Colonic mucosa (tissue), 4 donors: ENCODE data around the gene RNF150. TPM values are rescaled to one million over a fixed set of nuclear protein-coding genes. Genes with fewer than 3 reads are reported as not detected.

Experiments used
- DNase-seq: peaks from one replicate; pipeline ENCODE4 v3.0.0-alpha.2; 2020
- H3K27ac ChIP-seq: fragments of 200-600 bp; one replicate; pipeline ENCODE4 v1.8.0; 2021
- H3K27me3 ChIP-seq: fragments of 200-600 bp; one replicate; pipeline ENCODE4 v1.8.0; 2021
- H3K36me3 ChIP-seq: fragments of 200-600 bp; one replicate; pipeline ENCODE4 v1.8.0; 2021
- H3K4me1 ChIP-seq: fragments of 200-600 bp; one replicate; pipeline ENCODE4 v1.8.0; 2021; ENCODE audit warnings: mild to moderate bottlenecking
- H3K4me3 ChIP-seq: fragments of 200-600 bp; one replicate; pipeline ENCODE4 v1.8.0; 2021
- H3K9ac ChIP-seq, 2 donors: one replicate each; pipeline ENCODE4 v1.7.0; 2013; ENCODE audit warnings: control low read depth in 2 of 2, low read depth in 2 of 2, low read length in 2 of 2
- H3K9me3 ChIP-seq: fragments of 200-600 bp; one replicate; pipeline ENCODE4 v1.8.0; 2021
- intact Hi-C: fragments of 100-400 bp; cut with DNase I; formaldehyde crosslinking; loops from one replicate; pipeline ENCODE4 v1.14.1; 2022
- total RNA-seq, 2 donors: library from RNA; stranded (reverse); fragmentation: NEBNext Ultra II Directional in 1 of 2; extraction: Animal tissue kit (Norgen Biotek cat#: 25700) in 1 of 2; gene quantifications; one replicate each; pipeline ENCODE4 v1.2.1, GENCODE V29; 2021
- TF ChIP-seq, protein P1 (sequence below): fragments of 200-600 bp; IDR thresholded peaks from one replicate; pipeline ENCODE4 v1.8.0; 2022; ENCODE audit warnings: antibody characterized with exemption, mild to moderate bottlenecking
- donor health status: healthy.
- donor health status: DM: no; HTN: no; CAD: no.
- donor health status: DM: no; HTN: no; CAD: no.

The RNF150 gene
- total RNA-seq, 2 donors from 2014 or later: 0.86 to 6.9 TPM

DNA sequence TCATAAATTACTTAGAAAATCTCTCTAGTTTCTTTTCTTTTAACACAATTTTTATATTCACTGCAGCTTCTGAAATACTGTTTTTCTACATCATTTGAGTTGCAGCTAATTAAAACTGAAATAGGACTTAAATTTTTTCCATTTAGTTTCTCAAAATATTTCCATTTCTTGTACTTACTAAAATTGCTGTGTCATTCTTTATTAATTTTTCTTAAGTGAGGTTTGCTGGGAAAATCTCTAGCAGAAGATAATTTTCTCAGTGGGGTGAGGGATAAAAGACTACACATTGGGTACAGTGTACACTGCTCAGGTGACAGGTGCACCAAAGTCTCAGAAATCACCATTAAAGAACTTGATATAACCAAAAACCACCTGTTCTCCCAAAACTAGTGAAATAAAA is 57.7 kb downstream of the RNF150 start:
- TF ChIP-seq, protein P1, sequence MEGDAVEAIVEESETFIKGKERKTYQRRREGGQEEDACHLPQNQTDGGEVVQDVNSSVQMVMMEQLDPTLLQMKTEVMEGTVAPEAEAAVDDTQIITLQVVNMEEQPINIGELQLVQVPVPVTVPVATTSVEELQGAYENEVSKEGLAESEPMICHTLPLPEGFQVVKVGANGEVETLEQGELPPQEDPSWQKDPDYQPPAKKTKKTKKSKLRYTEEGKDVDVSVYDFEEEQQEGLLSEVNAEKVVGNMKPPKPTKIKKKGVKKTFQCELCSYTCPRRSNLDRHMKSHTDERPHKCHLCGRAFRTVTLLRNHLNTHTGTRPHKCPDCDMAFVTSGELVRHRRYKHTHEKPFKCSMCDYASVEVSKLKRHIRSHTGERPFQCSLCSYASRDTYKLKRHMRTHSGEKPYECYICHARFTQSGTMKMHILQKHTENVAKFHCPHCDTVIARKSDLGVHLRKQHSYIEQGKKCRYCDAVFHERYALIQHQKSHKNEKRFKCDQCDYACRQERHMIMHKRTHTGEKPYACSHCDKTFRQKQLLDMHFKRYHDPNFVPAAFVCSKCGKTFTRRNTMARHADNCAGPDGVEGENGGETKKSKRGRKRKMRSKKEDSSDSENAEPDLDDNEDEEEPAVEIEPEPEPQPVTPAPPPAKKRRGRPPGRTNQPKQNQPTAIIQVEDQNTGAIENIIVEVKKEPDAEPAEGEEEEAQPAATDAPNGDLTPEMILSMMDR: no peak
- no peaks in the 10 kb centered on the region for H3K27me3 ChIP-seq
- DNase-seq: no peak
- H3K36me3 ChIP-seq: no peaks in the 10 kb centered on the region
- no peak overlapping the region for H3K4me3 ChIP-seq
- H3K9ac ChIP-seq: no peak overlapping the region
- no peaks in the 10 kb centered on the region for H3K4me1 ChIP-seq
- no peaks in the 10 kb centered on the region for H3K9me3 ChIP-seq
- H3K27ac ChIP-seq: no peak overlapping the region
- intact Hi-C loops: no loop called here

DNA sequence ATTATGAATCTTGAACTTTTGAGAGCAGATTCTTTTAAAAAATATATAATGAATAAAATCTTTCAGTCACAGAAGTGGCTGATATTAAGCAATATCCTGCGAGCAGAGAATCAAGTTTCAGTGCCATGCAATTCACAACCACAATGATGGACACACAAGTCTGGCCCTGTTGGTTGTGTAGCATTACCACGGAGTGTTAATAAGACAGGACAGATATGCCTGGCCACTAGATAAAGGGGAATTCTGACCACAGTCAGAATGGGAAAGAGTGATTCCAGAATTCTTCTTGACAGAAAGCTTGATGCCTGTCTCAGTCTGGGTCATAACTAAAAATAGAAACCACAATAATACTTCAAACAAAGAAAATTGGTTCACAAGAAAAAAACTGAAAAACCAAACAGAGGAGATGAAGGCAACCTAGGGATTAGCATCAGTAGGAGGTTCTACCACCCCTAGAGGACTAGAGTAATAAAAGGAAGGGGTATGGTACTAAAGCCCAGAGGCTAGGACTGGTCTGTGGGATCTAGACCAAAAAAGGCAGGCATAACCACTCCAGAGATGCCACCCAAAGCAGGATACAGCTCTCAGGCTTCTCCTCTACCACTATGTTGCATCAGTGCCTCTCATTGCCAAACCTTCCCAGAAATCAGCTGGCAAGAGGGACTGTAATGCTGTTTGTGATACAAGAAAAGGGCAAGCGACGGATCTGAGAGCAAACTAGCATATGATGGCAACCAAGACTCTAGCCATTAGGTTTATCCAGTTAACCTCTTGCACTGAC is 59.0 kb downstream of the RNF150 start:
- no peak overlapping the region for H3K4me3 ChIP-seq
- TF ChIP-seq, protein P1: no peak
- DNase-seq: no peak
- no peaks in the 10 kb centered on the region for H3K4me1 ChIP-seq
- intact Hi-C loops: no loop called here
- no peaks in the 10 kb centered on the region for H3K27me3 ChIP-seq
- H3K27ac ChIP-seq: no peak overlapping the region
- H3K9me3 ChIP-seq: no peaks in the 10 kb centered on the region
- no peak overlapping the region for H3K9ac ChIP-seq
- no peaks in the 10 kb centered on the region for H3K36me3 ChIP-seq

DNA sequence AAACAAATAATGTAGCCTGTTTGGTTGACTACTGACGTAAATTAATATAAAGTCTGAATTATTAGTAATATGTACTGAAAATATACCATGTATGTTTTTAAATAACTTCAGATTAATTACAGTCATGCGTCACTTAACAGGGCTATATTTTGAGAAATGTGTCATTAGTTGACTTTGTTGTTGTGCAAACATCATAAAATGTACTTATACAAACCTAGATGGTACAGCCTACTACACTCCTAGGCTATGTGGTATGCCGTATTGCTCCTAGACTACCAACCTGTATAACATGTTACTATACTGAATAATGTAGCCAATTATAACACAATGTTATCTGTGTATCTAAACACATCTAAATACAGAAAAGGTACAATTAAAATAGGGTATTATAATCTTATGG is 66.6 kb downstream of the RNF150 start:
- Histone ChIP-seq H3K4me3 (no peak overlapping the region), H3K27me3 (no peaks in the 10 kb centered on the region), H3K9me3 (no peaks in the 10 kb centered on the region), H3K9ac (no peak overlapping the region), H3K36me3 (no peaks in the 10 kb centered on the region), H3K27ac (no peak overlapping the region), H3K4me1 (no peaks in the 10 kb centered on the region)
- DNase-seq: no peak
- TF ChIP-seq, protein P1: no peak
- intact Hi-C loops: no loop called here

DNA sequence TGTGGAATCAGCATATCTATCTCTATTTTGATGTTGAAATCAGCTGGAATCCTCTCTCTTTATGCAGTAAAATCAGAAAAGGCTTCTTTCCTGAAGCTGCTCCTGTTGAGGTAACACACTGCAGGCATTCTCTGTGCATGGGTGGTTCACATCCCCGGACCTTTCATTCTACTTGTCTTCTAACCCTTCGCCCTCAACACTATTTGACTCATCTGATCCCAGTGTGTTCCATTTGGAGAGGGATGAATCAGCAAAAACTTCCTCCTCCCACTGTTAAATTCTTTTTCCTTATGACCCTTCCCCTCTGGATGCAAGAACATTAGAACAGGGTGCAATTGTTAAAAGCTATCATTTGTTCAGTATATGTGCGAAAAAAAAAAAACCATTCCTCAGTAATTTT is 67.4 kb downstream of the RNF150 start:
- no peaks in the 10 kb centered on the region for H3K27me3 ChIP-seq
- TF ChIP-seq, protein P1: no peak
- no peak overlapping the region for H3K27ac ChIP-seq
- no peak overlapping the region for H3K4me3 ChIP-seq
- H3K4me1 ChIP-seq: no peaks in the 10 kb centered on the region
- intact Hi-C loops: no loop called here
- no peaks in the 10 kb centered on the region for H3K9me3 ChIP-seq
- no peak for DNase-seq
- no peak overlapping the region for H3K9ac ChIP-seq
- no peaks in the 10 kb centered on the region for H3K36me3 ChIP-seq

DNA sequence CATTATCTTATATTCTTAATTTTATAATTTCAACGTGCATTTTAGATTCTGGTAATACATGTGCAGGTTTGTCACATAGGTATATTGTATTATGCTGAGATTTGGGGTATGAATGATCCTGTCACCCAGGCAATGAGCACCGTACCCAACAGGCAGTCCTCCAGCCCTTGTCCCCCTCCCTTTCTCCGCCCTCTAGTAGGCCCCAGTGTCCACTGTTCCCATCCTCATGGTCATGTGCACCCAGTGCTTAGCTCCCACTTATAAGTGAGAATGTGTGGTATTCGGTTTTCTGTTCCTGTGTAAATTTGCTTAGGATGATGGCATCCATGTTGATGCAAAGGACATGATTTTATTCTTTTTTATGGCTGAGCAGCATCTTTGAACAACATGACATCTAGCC is 70.6 kb downstream of the RNF150 start:
- H3K4me1 ChIP-seq: no peaks in the 10 kb centered on the region
- TF ChIP-seq, protein P1: no peak
- DNase-seq: no peak
- no peaks in the 10 kb centered on the region for H3K36me3 ChIP-seq
- H3K27me3 ChIP-seq: no peaks in the 10 kb centered on the region
- no peak overlapping the region for H3K4me3 ChIP-seq
- H3K9me3 ChIP-seq: no peaks in the 10 kb centered on the region
- no peak overlapping the region for H3K9ac ChIP-seq
- intact Hi-C loops: no loop called here
- H3K27ac ChIP-seq: no peak overlapping the region
